Skeletal muscle satellite cell (primary cell): Measurements from ENCODE around the gene LRP8.

Source experiments
- H3K27me3 ChIP-seq: 2 replicates; pipeline ENCODE4 v1.7.0; 2013; ENCODE audit warnings: low read length; ENCODE audit not compliant: control insufficient read depth, insufficient read depth
- H3K36me3 ChIP-seq: 2 replicates; pipeline ENCODE4 v1.7.0; 2013; ENCODE audit warnings: mild to moderate bottlenecking, control low read depth, low read length; ENCODE audit not compliant: insufficient read depth
- H3K4me1 ChIP-seq: 2 replicates; pipeline ENCODE4 v1.7.0; 2013; ENCODE audit warnings: low read length; ENCODE audit not compliant: control insufficient read depth, insufficient read depth
- H3K4me2 ChIP-seq: 2 replicates; pipeline ENCODE4 v1.7.0; 2013; ENCODE audit warnings: mild to moderate bottlenecking, low read length
- H3K4me3 ChIP-seq: 2 replicates; pipeline ENCODE4 v1.7.0; 2013; ENCODE audit warnings: low read length
- H3K9ac ChIP-seq: 2 replicates; pipeline ENCODE4 v1.7.0; 2013; ENCODE audit warnings: mild to moderate bottlenecking, low read depth, low read length, moderate library complexity
- H3K9me3 ChIP-seq: replicated peaks from 2 replicates; pipeline ENCODE4 v1.7.0; 2013; ENCODE audit warnings: mild to moderate bottlenecking, control low read depth, low read length

LRP8 gene

DNA sequence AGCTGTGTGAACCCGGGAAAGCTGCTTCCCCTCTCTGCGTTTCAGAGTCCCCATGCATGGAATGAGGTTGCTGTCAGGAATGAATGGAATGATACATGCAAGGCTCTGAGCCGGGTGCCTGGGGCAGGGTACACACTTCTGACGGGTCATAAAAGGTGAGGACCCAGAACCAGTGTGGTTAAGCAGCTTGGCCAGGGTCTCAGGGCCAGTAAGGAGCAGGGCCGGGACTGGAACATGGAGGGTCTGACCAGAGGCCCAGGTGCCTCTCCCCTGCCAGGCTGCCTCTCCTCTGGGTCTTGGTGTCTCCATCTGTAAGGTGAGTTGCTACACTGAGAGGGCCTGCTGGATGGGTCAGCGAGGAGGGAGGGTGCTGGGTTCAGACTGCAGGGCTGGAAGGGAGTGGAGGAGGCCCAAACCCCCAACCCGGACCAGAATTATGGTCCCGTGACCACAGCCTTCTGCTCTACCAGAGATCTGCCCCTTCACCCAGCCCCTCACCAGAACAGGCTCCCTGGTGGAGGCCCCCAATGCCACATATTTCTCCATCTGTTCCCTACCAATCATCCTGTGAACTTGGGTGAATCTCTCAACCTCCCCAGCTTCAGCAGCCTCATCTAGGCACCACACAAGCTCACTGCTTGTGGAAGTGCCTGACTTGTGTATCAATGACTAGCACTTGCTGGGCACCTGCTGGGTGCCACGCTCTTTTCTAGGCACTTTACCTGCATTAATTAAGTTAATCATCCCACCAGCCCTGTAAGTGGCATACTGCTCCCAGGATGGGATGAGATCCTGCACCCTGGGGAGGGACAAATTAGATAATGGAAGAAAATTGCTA, 16.2 kb upstream of the LRP8 start:
- H3K36me3 ChIP-seq: no peaks in the 10 kb centered on the region
- no peaks in the 10 kb centered on the region for H3K9me3 ChIP-seq
- no peak overlapping the region for H3K4me3 ChIP-seq
- no peak overlapping the region for H3K9ac ChIP-seq
- no peaks in the 10 kb centered on the region for H3K4me1 ChIP-seq
- H3K27me3 ChIP-seq: peaks cover 39% of the 10 kb centered on the region
- no peak overlapping the region for H3K4me2 ChIP-seq

DNA sequence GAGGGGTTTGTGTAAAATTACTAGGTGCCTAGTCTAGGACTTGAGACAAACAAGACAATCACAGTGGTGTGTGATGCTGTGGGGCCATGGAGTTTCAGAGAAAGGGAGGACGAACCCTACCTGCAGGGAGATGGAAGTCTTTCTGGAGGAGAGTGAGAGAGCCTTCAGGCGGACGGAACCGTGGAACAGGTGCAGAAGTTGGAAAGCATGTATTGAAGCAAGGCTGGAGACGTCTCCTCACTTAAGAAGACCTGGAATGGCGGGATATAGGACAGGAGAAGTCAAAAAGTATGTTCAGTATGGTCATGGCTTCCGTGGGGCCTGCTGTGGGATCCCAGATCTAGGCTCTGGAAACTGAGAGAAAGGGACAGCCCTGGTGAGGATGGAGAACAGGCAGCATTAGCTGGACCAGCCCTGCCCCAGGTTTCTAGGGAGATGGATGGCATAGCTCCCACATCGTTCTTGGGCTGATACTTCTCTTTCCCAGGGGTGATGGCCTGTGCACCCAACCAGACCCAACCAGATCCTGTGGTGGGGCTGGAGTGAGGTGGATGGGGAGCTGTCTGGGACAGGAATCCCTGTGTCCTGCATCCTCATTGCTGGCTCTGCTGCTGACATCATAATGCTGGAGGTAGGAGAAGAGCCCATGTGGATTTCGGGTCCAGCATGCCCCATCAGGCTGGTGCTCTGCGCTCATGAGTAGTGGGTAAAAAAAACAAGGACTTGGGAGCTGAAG, 15.0 kb upstream of the LRP8 start:
- Histone ChIP-seq H3K36me3 (no peaks in the 10 kb centered on the region), H3K4me2 (no peak overlapping the region), H3K4me1 (no peaks in the 10 kb centered on the region), H3K9ac (no peak overlapping the region), H3K4me3 (no peak overlapping the region), H3K9me3 (no peaks in the 10 kb centered on the region), H3K27me3 (peaks cover 44% of the 10 kb centered on the region)

DNA sequence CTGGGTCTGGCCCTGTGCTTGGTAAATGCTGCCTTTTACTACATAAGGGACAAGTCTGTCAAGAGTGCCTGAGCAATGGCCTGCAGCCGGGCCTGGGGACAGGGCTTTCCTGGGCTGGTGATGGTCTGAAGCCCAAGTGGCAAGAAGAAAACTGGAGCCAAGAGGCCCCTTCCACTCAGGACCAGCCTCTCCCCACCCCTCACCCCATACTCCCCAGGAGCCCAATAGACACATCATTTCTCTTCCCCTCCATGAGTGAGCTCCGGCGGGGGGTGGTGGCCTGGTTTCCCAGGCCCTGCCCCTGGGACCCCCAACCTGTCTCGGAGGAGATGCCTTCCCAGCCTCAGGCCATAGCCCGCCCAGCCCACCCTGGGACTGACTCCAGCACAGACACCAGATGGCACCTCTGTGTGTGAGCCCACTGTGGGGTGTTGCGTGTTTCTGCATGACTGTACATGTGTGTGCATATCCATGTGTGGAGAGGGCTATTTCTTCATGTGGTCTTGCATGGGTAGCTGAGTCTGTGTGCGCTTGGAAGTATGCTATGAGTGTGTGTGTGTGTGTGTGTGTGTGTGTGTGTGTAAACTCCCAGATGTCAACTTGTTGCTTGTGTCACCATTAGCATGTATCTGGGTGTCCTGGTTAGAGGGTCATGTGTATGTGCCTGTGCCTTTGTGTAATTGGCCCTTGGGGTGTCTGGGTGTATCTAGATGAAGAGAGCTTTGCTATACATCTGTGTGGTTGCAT, 14.3 kb upstream of the LRP8 start:
- no peaks in the 10 kb centered on the region for H3K36me3 ChIP-seq
- H3K27me3 ChIP-seq: peaks cover 51% of the 10 kb centered on the region
- H3K9ac ChIP-seq: no peak overlapping the region
- no peaks in the 10 kb centered on the region for H3K4me1 ChIP-seq
- H3K9me3 ChIP-seq: no peaks in the 10 kb centered on the region
- H3K4me2 ChIP-seq: no peak overlapping the region
- H3K4me3 ChIP-seq: no peak overlapping the region

DNA sequence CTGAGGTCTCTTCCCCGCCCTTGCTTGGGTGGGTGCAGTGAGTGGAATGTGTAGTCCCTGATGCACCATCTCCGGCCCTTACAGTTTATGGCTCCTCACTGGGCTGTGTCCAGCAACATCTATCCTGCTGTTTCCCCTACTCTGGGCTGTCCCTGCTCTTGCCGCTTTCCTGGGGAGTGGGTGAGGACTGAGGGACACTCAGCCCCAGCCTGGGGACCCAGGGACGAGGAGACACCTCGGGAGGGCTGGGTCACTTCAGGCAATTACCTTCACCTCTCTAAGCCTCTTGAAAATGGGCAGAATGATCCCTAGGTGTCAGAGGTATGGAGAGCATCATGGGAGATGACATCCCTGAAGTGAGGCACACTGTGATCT, 13.6 kb upstream of the LRP8 start:
- no peaks in the 10 kb centered on the region for H3K4me1 ChIP-seq
- H3K4me3 ChIP-seq: no peak overlapping the region
- peaks cover 55% of the 10 kb centered on the region for H3K27me3 ChIP-seq
- no peaks in the 10 kb centered on the region for H3K9me3 ChIP-seq
- H3K4me2 ChIP-seq: no peak overlapping the region
- H3K9ac ChIP-seq: no peak overlapping the region
- no peaks in the 10 kb centered on the region for H3K36me3 ChIP-seq

DNA sequence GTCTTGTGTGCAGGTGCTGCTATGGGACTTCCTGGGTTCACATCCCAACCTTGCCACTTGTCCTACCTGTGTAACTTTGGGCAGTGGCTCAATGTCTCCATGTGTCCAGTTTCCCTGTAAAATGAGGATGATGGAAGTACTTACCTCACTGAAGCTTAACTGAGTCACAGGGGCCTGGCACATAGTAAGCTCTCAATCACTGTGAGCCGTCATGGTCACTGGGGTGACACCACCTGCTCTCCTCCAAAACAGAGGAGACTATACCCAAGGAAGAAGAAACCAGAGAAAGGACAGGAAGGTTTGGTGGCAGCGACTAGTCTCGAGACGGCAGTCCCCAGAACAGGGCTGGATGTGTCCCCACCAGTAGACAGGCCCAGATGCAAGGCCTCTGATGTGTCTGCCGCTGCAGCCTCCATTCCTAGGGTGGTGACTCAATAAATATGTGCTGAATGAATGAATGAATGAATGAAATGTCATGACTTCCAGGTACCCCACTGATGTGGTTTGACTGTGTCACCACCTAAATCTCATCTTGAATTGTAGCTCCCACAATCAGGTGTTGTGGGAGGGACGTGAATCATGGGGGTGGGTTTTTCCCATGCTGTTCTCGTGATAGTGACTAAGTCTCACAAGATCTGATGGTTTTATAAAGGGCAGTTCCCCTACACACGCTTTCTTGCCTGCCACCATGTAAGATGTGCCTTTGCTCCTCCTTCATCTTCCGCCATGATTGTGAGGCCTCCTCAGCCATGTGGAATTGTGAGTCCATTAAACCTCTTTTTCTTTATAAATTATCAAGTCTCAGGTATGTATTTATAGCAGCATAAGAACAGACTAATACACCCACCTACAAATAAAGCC, 13.0 kb upstream of the LRP8 start:
- Histone ChIP-seq H3K4me2 (no peak overlapping the region), H3K36me3 (no peaks in the 10 kb centered on the region), H3K27me3 (peaks cover 55% of the 10 kb centered on the region), H3K9ac (no peak overlapping the region), H3K9me3 (no peaks in the 10 kb centered on the region), H3K4me3 (no peak overlapping the region), H3K4me1 (no peaks in the 10 kb centered on the region)

DNA sequence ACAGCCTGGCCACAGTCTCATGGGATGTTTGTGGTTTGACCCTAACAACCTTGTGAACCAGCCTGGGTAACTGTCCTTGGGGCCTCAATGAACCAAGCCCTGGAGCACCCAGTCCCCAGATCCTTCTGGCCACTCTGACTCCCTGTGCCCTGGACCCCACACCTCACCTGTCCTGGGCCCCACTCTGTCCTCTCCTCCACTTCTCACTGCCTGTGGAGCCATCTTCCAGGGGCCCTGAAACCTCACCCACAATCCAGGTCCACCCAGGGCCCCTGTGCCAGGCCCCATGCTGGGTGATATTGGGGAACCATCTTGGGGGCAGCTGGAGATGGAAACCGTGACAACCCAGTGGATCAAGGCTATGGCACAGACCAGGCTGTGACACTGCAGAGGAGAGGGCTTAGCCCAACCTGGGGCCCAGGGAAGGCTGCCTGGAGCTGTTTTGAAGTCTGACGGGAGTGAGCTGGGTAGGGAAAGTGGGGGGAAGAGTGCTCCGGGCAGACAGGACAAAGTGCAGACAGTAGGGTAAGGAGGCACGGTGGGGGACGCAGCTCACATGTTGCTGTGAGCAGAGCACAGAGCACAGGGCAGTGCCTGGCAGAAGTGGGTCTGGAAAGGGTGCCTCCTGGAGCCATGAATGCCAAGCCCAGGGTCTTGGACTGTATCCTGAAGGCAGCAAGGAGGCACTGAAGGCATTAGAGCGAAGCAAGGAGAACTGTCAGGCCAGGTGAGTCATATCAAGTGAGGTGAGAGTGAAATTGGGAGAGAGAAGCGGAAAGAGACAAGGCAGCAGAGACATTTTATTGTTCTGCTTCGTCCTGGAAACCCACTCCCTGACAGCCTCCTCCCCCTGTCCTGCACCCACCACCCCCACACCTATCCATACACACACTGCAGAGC, 12.1 kb upstream of the LRP8 start:
- Histone ChIP-seq H3K4me3 (no peak overlapping the region), H3K9me3 (no peaks in the 10 kb centered on the region), H3K27me3 (peaks cover 59% of the 10 kb centered on the region), H3K36me3 (no peaks in the 10 kb centered on the region), H3K4me2 (no peak overlapping the region), H3K9ac (no peak overlapping the region), H3K4me1 (no peaks in the 10 kb centered on the region)

DNA sequence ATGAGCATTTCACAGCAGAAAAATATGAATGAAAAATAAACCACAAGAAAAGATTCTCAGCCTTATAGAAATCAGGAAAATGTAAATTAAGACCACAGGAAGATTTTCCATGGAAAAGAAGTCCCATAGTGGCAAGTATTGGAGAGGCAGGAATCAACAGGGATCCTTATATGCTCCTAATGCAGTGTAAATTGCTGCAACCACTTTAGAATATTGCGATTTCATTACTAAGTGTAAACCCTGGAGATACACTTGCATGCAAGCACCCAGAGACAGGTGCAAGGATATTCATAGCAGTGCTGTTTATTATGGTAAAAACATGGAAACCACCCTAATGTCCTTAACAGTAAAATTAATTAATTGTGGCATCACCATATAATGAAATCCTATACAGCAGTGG, 10.6 kb upstream of the LRP8 start:
- H3K4me1 ChIP-seq: no peaks in the 10 kb centered on the region
- no peaks in the 10 kb centered on the region for H3K36me3 ChIP-seq
- H3K4me3 ChIP-seq: no peak overlapping the region
- no peaks in the 10 kb centered on the region for H3K9me3 ChIP-seq
- no peak overlapping the region for H3K9ac ChIP-seq
- H3K27me3 ChIP-seq: peaks cover 46% of the 10 kb centered on the region
- no peak overlapping the region for H3K4me2 ChIP-seq

DNA sequence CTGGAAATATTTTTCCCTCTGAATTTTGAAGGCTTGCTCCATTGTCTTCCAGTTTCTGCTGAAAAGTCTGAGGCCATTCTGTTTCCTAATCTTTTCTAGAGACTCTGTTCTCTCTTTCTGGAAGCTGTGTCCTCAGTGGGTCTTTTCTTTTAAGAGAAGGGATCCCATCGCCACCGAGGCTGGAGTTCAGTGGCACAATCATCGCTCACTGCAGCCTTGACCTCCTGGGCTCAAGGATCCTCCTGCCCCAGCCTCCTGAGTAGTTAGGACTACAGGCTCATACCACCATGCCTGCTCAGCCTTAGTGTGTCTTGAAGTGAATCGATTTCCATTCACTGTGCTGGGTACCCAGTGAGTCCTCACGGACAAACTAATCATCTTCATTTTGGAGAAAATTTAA, 9.6 kb upstream of the LRP8 start:
- H3K27me3 ChIP-seq: peaks cover 39% of the 10 kb centered on the region
- H3K36me3 ChIP-seq: no peaks in the 10 kb centered on the region
- H3K9me3 ChIP-seq: no peaks in the 10 kb centered on the region
- H3K4me1 ChIP-seq: no peaks in the 10 kb centered on the region
- H3K9ac ChIP-seq: no peak overlapping the region
- H3K4me2 ChIP-seq: no peak overlapping the region
- no peak overlapping the region for H3K4me3 ChIP-seq

DNA sequence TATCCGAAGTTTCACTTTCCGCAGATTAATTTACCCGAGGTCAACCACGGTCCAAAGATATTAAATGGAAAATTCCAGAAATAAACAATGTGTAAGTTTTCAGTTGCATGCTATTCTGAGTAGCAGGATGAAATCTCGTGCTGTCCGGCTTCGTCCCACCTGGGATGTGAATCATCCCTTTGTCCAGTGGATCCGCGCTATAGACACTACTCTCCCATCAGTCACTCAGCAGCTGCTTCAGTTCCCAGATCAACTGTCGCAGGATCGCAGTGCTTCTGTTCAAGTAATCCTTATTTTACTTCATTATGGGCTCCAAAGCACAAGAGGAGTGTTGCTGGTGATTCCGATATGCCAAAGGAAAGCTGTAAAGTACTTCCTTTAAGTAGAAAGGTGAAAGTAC, 8.3 kb upstream of the LRP8 start:
- Histone ChIP-seq H3K4me2 (no peak overlapping the region), H3K9me3 (no peaks in the 10 kb centered on the region), H3K9ac (no peak overlapping the region), H3K4me3 (no peak overlapping the region), H3K36me3 (no peaks in the 10 kb centered on the region), H3K27me3 (peaks cover 35% of the 10 kb centered on the region), H3K4me1 (no peaks in the 10 kb centered on the region)

DNA sequence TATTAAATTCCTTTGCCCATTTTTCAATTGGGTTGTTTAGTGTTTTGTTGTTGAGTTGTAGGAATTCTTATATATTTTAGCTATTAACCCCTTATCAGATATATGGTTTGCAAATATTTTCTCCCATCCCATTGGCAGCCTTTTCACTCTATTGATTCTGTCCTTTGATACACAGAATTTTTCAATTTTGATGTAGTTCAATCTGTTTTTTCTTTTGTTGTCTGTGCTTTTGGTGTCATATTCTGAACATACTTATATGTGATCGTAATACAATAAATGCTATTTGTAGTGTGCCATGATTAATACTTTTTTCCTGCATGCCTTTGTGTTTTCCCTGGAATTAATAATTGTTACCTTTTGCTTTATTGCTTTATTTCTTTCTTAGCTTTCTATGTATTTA, 7.8 kb upstream of the LRP8 start:
- Histone ChIP-seq H3K4me2 (no peak overlapping the region), H3K9me3 (no peaks in the 10 kb centered on the region), H3K4me3 (no peak overlapping the region), H3K36me3 (no peaks in the 10 kb centered on the region), H3K9ac (no peak overlapping the region), H3K27me3 (peaks cover 35% of the 10 kb centered on the region), H3K4me1 (no peaks in the 10 kb centered on the region)
